IMR-90 (cell line): ENCODE data around the gene MIS18A. TPM values are rescaled to one million over a fixed set of nuclear protein-coding genes. Genes with fewer than 3 reads are reported as not detected.

Source experiments
- ATAC-seq: fragments of 200-7000 bp; cut with Tn5 transposase; 2 replicates; pipeline ENCODE4 v1.9.1; 2020; ENCODE audit warnings: low read depth, mild to moderate bottlenecking, moderate library complexity
- BruUV-seq: library from RNA; stranded (reverse); fragments of 400-500 nt; replicated peaks from 2 replicates; lab custom pipeline; 2021; lab: Mats Ljungman, UMichigan
- CTCF ChIA-PET: fragments of 300-600 bp; formaldehyde crosslinking; extraction: SDS; loops from one replicate; lab custom pipeline; 2021; ENCODE audit warnings: antibody characterized with exemption; lab: Yijun Ruan, JAX
- POLR2A ChIA-PET: fragments of 300-600 bp; sonication (Branson Sonifier 250); formaldehyde crosslinking; loops from one replicate; lab custom pipeline; 2022; ENCODE audit warnings: antibody characterized with exemption; ENCODE audit not compliant: unreplicated experiment; lab: Charles Lee
- DNase-seq: peaks from one replicate; pipeline ENCODE4 v3.0.0; 2013
- H2AFZ ChIP-seq: replicated peaks from 2 replicates; pipeline ENCODE3; 2013; ENCODE audit warnings: low read length, mild to moderate bottlenecking; ENCODE audit not compliant: poor library complexity
- H2AK5ac ChIP-seq: 2 replicates; pipeline ENCODE4 v1.6.1; 2013; ENCODE audit warnings: low read depth, low read length, inconsistent platforms
- H2AK9ac ChIP-seq: replicated peaks from 2 replicates; pipeline ENCODE3; 2013; ENCODE audit warnings: mild to moderate bottlenecking, low read depth, low read length, moderate library complexity; ENCODE audit not compliant: poor library complexity
- H2BK120ac ChIP-seq: 2 replicates; pipeline ENCODE4 v1.6.1; 2013; ENCODE audit warnings: low read depth, low read length, inconsistent platforms
- H2BK15ac ChIP-seq: 3 replicates; pipeline ENCODE4 v1.6.1; 2013; ENCODE audit warnings: low read depth, low read length, inconsistent platforms
- H2BK20ac ChIP-seq: 2 replicates; pipeline ENCODE4 v1.6.1; 2013; ENCODE audit warnings: low read depth, mild to moderate bottlenecking, inconsistent platforms, low read length, moderate library complexity
- H2BK5ac ChIP-seq: 2 replicates; pipeline ENCODE4 v1.6.1; 2013; ENCODE audit warnings: mild to moderate bottlenecking, low read depth, low read length, inconsistent platforms; ENCODE audit not compliant: poor library complexity, severe bottlenecking
- H3K14ac ChIP-seq: replicated peaks from 2 replicates; pipeline ENCODE4 v1.6.1; 2013; ENCODE audit warnings: low read depth, low read length, inconsistent platforms
- H3K18ac ChIP-seq: 2 replicates; pipeline ENCODE4 v1.6.1; 2013; ENCODE audit warnings: low read depth, low read length, control low read depth
- H3K23ac ChIP-seq: 2 replicates; pipeline ENCODE4 v1.6.1; 2013; ENCODE audit warnings: low read depth, low read length, inconsistent platforms
- H3K27ac ChIP-seq: 2 replicates; pipeline ENCODE4 v1.5.1; 2013; ENCODE audit warnings: mild to moderate bottlenecking, control low read depth, low read length; ENCODE audit not compliant: insufficient read depth
- H3K27me3 ChIP-seq: 2 replicates; pipeline ENCODE4 v1.6.1; 2013; ENCODE audit warnings: low read length; ENCODE audit not compliant: control insufficient read depth, insufficient read depth
- H3K36me3 ChIP-seq: 2 replicates; pipeline ENCODE4 v1.6.1; 2013; ENCODE audit warnings: low read length, mixed read lengths; ENCODE audit not compliant: control insufficient read depth, insufficient read depth
- H3K4ac ChIP-seq: 2 replicates; pipeline ENCODE4 v1.6.1; 2013; ENCODE audit warnings: low read depth, low read length, inconsistent platforms
- H3K4me1 ChIP-seq: 2 replicates; pipeline ENCODE4 v1.6.1; 2013; ENCODE audit warnings: low read length, mixed read lengths; ENCODE audit not compliant: control insufficient read depth, insufficient read depth
- H3K4me2 ChIP-seq: 2 replicates; pipeline ENCODE4 v1.6.1; 2013; ENCODE audit warnings: low read depth, mild to moderate bottlenecking, control low read depth, low read length, moderate library complexity
- H3K4me3 ChIP-seq: 2 replicates; pipeline ENCODE4 v1.5.1; 2013; ENCODE audit warnings: low read depth, mild to moderate bottlenecking, control low read depth, low read length, moderate library complexity; ENCODE audit not compliant: insufficient read depth
- H3K56ac ChIP-seq: 2 replicates; pipeline ENCODE4 v1.6.1; 2013; ENCODE audit warnings: low read length, inconsistent platforms; ENCODE audit not compliant: insufficient read depth; ENCODE audit errors: extremely low read depth
- H3K79me1 ChIP-seq, 2 experiments: 2 replicates each; pipeline ENCODE4 v1.6.1; 2013; ENCODE audit warnings: low read length in 2 of 2, inconsistent platforms in 1 of 2, low read depth in 1 of 2
- H3K9ac ChIP-seq: 2 replicates; pipeline ENCODE4 v1.6.1; 2013; ENCODE audit warnings: low read depth, low read length, control low read depth
- H3K9me1 ChIP-seq: 2 replicates; pipeline ENCODE4 v1.6.1; 2013; ENCODE audit warnings: low read length, inconsistent platforms; ENCODE audit not compliant: insufficient read depth
- H3K9me3 ChIP-seq: 2 replicates; pipeline ENCODE4 v1.6.1; 2013; ENCODE audit warnings: low read length; ENCODE audit not compliant: control insufficient read depth, insufficient read depth
- H4K20me1 ChIP-seq: 2 replicates; pipeline ENCODE4 v1.6.1; 2013; ENCODE audit warnings: low read length, inconsistent platforms; ENCODE audit not compliant: insufficient read depth
- H4K5ac ChIP-seq: 2 replicates; pipeline ENCODE4 v1.6.1; 2013; ENCODE audit warnings: mild to moderate bottlenecking, low read depth, low read length, control low read depth
- H4K8ac ChIP-seq, 2 experiments: 2 replicates each; pipeline ENCODE4 v1.6.1; 2013; ENCODE audit warnings: low read depth in 2 of 2, low read length in 2 of 2, control low read depth in 1 of 2, inconsistent platforms in 1 of 2
- H4K91ac ChIP-seq: 2 replicates; pipeline ENCODE4 v1.6.1; 2013; ENCODE audit warnings: low read depth, low read length, inconsistent platforms; ENCODE audit not compliant: insufficient read depth
- BHLHE40 ChIP-seq: fragments of 150-350 bp; IDR thresholded peaks from 2 replicates; pipeline ENCODE4 v1.6.1; 2016; ENCODE audit warnings: mild to moderate bottlenecking, low read depth, low read length
- CTCF ChIP-seq: conservative IDR thresholded peaks from 2 replicates; pipeline ENCODE4 v1.5.1; 2012; ENCODE audit warnings: mild to moderate bottlenecking, low read depth, low read length, improper control_type of control experiment
- FOS ChIP-seq: fragments of 150-350 bp; IDR thresholded peaks from 2 replicates; pipeline ENCODE4 v1.6.1; 2016; ENCODE audit warnings: low read depth, low read length
- MAFK ChIP-seq: IDR thresholded peaks from 2 replicates; pipeline ENCODE4 v1.6.1; 2012; ENCODE audit warnings: low read depth, low read length, improper control_type of control experiment
- MAZ ChIP-seq: IDR thresholded peaks from 2 replicates; pipeline ENCODE4 v1.6.1; 2012; ENCODE audit warnings: low read depth, mild to moderate bottlenecking, low read length, improper control_type of control experiment, moderate library complexity, borderline replicate concordance
- MXI1 ChIP-seq: IDR thresholded peaks from 2 replicates; pipeline ENCODE4 v1.6.1; 2012; ENCODE audit warnings: low read depth, mild to moderate bottlenecking, low read length, moderate library complexity, borderline replicate concordance
- NFE2L2 ChIP-seq: fragments of 150-350 bp; IDR thresholded peaks from 2 replicates; pipeline ENCODE4 v1.6.1; 2016; ENCODE audit warnings: low read depth, mild to moderate bottlenecking, low read length
- RAD21 ChIP-seq: IDR thresholded peaks from 2 replicates; pipeline ENCODE4 v1.6.1; 2012; ENCODE audit warnings: low read length, improper control_type of control experiment
- RFX5 ChIP-seq: IDR thresholded peaks from 2 replicates; pipeline ENCODE4 v1.8.0; 2012; ENCODE audit warnings: low read depth, mild to moderate bottlenecking, low read length, moderate library complexity
- WGBS, 2 experiments: methylation state at CpG; one replicate each; pipeline versions ENCODE4 v1.1.5 to v1.1.7; 2013; ENCODE audit warnings: missing lambda C conversion rate in 2 of 2; ENCODE audit not compliant: insufficient read length in 1 of 2; ENCODE audit errors: extremely low coverage in 2 of 2; 5-methylcytosine and 5-hydroxymethylcytosine counted together
- dilution Hi-C: fragments of 300-500 bp; cut with HindIII; formaldehyde crosslinking; loops from one replicate; pipeline ENCODE4 v1.14.3; 2018; ENCODE audit warnings: low sequenced_read_pairs; ENCODE audit not compliant: unreplicated experiment
- in situ Hi-C: fragments of 300-500 bp; cut with MboI; formaldehyde crosslinking; loops from 3 replicates; pipeline ENCODE4 v1.14.3; 2019; ENCODE audit warnings: low sequenced_read_pairs, inconsistent platforms, mixed read lengths
- intact Hi-C: fragments of 100-400 bp; cut with micrococcal nuclease; formaldehyde crosslinking; loops from 2 replicates; pipeline ENCODE4 v1.10.0; 2022
- polyA plus RNA-seq, 3 experiments: library from polyadenylated mRNA; depleted of rRNA; stranded (reverse); fragments of >200 nt; gene quantifications; 2 replicates each; pipeline ENCODE4 v1.2.3, GENCODE V29; 2012; ENCODE audit warnings: low replicate concordance in 1 of 3
- total RNA-seq: library from RNA; depleted of rRNA; stranded (reverse); fragments of >200 nt; gene quantifications from 2 replicates; pipeline ENCODE4 v1.2.3, GENCODE V29; 2012

Gene MIS18A
- total and polyA plus RNA-seq, 2 of the 4 experiments (the other 2 are of a cell fraction): 4.5 to 7.6 TPM

GRCh38 chr21:32312326-32312725, 33.5 kb upstream of the MIS18A start:
- 90% methylated on average over 2 of the region's 5 CpGs; no CpG with 5 or more reads in 1 of the 2 experiments for WGBS, 2 experiments
- no peak overlapping the region for H3K4ac ChIP-seq
- POLR2A ChIA-PET: no interaction called here
- H2BK120ac ChIP-seq: no peak overlapping the region
- intact Hi-C loops (no loop called here), dilution Hi-C loops (no loop called here), in situ Hi-C loops (no loop called here)
- H2BK15ac ChIP-seq: no peak overlapping the region
- H3K18ac ChIP-seq: no peak overlapping the region
- H3K23ac ChIP-seq: no peak overlapping the region
- H3K4me2 ChIP-seq: no peak overlapping the region
- H3K36me3 ChIP-seq: peaks cover 35% of the 10 kb centered on the region
- H2BK20ac ChIP-seq: no peak overlapping the region
- no TSS peak for BruUV-seq
- no peak overlapping the region for H3K56ac ChIP-seq
- ATAC-seq (no peak), DNase-seq (no peak)
- peaks cover 0 to 10% of the 10 kb centered on the region in 2 experiments; a peak in 2 of 4 replicates for H3K79me1 ChIP-seq
- H3K14ac ChIP-seq: no peak overlapping the region
- H4K91ac ChIP-seq: no peak overlapping the region
- H3K9me3 ChIP-seq: no peaks in the 10 kb centered on the region
- no peak overlapping the region for H2BK5ac ChIP-seq
- peaks cover 3% of the 10 kb centered on the region; the same call in 1 of the 2 replicates for H3K9me1 ChIP-seq
- no peaks in the 10 kb centered on the region; the same call in none of the 2 replicates for H4K20me1 ChIP-seq
- no peak overlapping the region for H4K8ac ChIP-seq
- CTCF ChIA-PET: no interaction called here
- no peak overlapping the region for H3K27ac ChIP-seq
- no peak overlapping the region for H4K5ac ChIP-seq
- H3K27me3 ChIP-seq: no peaks in the 10 kb centered on the region
- no peak for TF ChIP-seq MAZ
- no peak for TF ChIP-seq RFX5
- TF ChIP-seq CTCF: no peak
- TF ChIP-seq FOS: no peak
- no peak for TF ChIP-seq MAFK
- no peak for TF ChIP-seq BHLHE40
- no peak for TF ChIP-seq NFE2L2
- no peak for TF ChIP-seq RAD21
- no peak for TF ChIP-seq MXI1
- H2AK9ac ChIP-seq: no peak overlapping the region
- H3K9ac ChIP-seq: no peak overlapping the region
- H3K4me1 ChIP-seq: no peaks in the 10 kb centered on the region
- no peak overlapping the region for H3K4me3 ChIP-seq
- no peak overlapping the region for H2AFZ ChIP-seq
- no peak overlapping the region for H2AK5ac ChIP-seq
